ENCODE measurements around the gene POLR2B.

DNA sequence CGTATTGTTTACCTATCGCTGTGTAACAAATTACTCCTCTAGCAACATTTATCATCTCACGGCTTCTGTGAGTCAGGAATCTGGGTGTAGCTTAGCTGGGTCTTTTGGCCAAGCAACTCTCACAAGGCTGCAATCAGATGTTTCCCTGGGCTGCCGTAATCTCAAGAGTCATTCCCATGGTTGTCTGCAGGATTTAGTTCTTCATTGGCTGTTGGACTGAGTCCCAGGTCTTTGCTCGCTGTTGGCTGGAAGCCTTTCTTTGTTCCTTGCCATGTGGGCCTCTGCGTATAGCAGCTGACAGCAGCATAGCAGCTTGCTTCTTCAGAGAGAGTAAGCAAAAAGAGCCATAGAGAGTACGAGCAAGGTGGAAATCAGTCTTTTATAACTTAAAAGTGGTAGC is 16.8 kb downstream of the POLR2B start:
- no peak for TF ChIP-seq POLR2A (IDR thresholded peaks at IDR 0.05)
- no peak for TF ChIP-seq CTCF (IDR thresholded peaks at IDR 0.05)
- no peak for TF ChIP-seq EP300 (IDR thresholded peaks at IDR 0.05)
